Measurements from ENCODE around the gene STK32B. TPM values are rescaled to one million over a fixed set of nuclear protein-coding genes. Genes with fewer than 3 reads are reported as not detected.

The STK32B gene
- total and polyA plus RNA-seq, 9 of the 15 experiments (the other 6 are each of a cell fraction or from before 2014, with no cell fraction given), result 0.03 to 0.20 (median 0.07) TPM; not detected in 2

GRCh38 chr4:5112333-5113095, 61.2 kb downstream of the STK32B start:
- ATAC-seq (no peak), DNase-seq (ENCODE audit: extremely low read depth in 1 of 4, low spot score in 3 of 4) (no peak), FAIRE-seq (no peak)
- Histone ChIP-seq H3K27ac (ENCODE audit: extremely low read depth, low read depth, low read length) (no peak overlapping the region), H3K4me1 (replicated peaks in 1 of 2; ENCODE audit: control insufficient read depth in 2 of 2, insufficient read depth in 2 of 2, low read length in 2 of 2) (no peaks in the 10 kb centered on the region), H3K27me3 (ENCODE audit: control insufficient read depth in 2 of 2, insufficient read depth in 2 of 2, low read length in 2 of 2) (no peaks in the 10 kb centered on the region), H2AFZ (ENCODE audit: low read depth, low read length) (no peak overlapping the region), H3K4me3 (no peak overlapping the region), H4K20me1 (replicated peaks; ENCODE audit: control insufficient read depth, insufficient read depth, low read length) (no peaks in the 10 kb centered on the region), H3K36me3 (ENCODE audit: control insufficient read depth, insufficient read depth, low read length) (no peaks in the 10 kb centered on the region), H3K9me1 (ENCODE audit: control insufficient read depth, insufficient read depth, low read length) (no peaks in the 10 kb centered on the region), H3K9ac (ENCODE audit: insufficient read depth in 1 of 2, low read depth in 2 of 2, low read length in 2 of 2) (no peak overlapping the region), H3K79me2 (ENCODE audit: control insufficient read depth, insufficient read depth, low read length) (no peaks in the 10 kb centered on the region), H3K9me3 (replicated peaks; ENCODE audit: control insufficient read depth, insufficient read depth, low read depth, low read length) (no peaks in the 10 kb centered on the region), H3K4me2 (ENCODE audit: insufficient read depth, low read length) (no peak overlapping the region)
- CTCF ChIA-PET (ENCODE audit: low intra/inter-chr PET ratio), result interaction anchor here (0.8 kb wide), 1 partner anchor 31 kb away, joined by 3 read pairs; no protein-coding TSS in a partner anchor
- in situ Hi-C loops (cut with MboI) (no loop called here), intact Hi-C loops (cut with micrococcal nuclease) (no loop called here)
- POLR2A ChIA-PET, result interaction anchor here (1.2 kb wide), 1 partner anchor 51 kb away, joined by 3 read pairs; no protein-coding TSS in a partner anchor
- no TSS peak for BruUV-seq (replicated peaks)
- WGBS (ENCODE audit: insufficient coverage, low coverage, missing lambda C conversion rate), result 0% methylated on average over 2 of the region's 2 CpGs
- no peak for TF ChIP-seq HDAC6 (IDR thresholded peaks at IDR 0.05; ENCODE audit: low read depth, low read length)
- no peak for TF ChIP-seq ZKSCAN3 (CRISPR knock-in tag; IDR thresholded peaks at IDR 0.05)
- TF ChIP-seq BRF2 (IDR thresholded peaks at IDR 0.05; ENCODE audit: borderline replicate concordance, insufficient read depth, insufficient read length), result no peak
- TF ChIP-seq ZMIZ1 (IDR thresholded peaks at IDR 0.05; ENCODE audit: low read depth in 2 of 2, low read length in 2 of 2), result no peak
- no peak for TF ChIP-seq FOXK2 (conservative IDR thresholded peaks at IDR 0.05 in 1 of 2, IDR thresholded peaks at IDR 0.05 in 1 of 2; ENCODE audit: low read depth in 2 of 2)
- no peak for TF ChIP-seq ZNF408 (CRISPR knock-in tag; IDR thresholded peaks at IDR 0.05; ENCODE audit: low read depth)
- TF ChIP-seq ZNF133 (CRISPR knock-in tag; IDR thresholded peaks at IDR 0.05), result no peak
- TF ChIP-seq ARNT (IDR thresholded peaks at IDR 0.05), result no peak
- TF ChIP-seq HNRNPUL1 (IDR thresholded peaks at IDR 0.05; ENCODE audit: low read length), result no peak
- no peak for TF ChIP-seq COPS2 (conservative IDR thresholded peaks at IDR 0.05)
- TF ChIP-seq NR4A1 (CRISPR knock-in tag; IDR thresholded peaks at IDR 0.05), result no peak
- no peak for TF ChIP-seq NR4A1 (tag; IDR thresholded peaks at IDR 0.05)
- TF ChIP-seq SMARCE1 (IDR thresholded peaks at IDR 0.05), result no peak
- no peak for TF ChIP-seq E2F5 (CRISPR knock-in tag; IDR thresholded peaks at IDR 0.05)
- TF ChIP-seq ATF4 (CRISPR knock-in tag; IDR thresholded peaks at IDR 0.05), result no peak
- no peak for TF ChIP-seq TSC22D4 (tag; IDR thresholded peaks at IDR 0.05)
- no peak for TF ChIP-seq ZEB2 (IDR thresholded peaks at IDR 0.05)
